ENCODE measurements around the gene MAP4.

DNA sequence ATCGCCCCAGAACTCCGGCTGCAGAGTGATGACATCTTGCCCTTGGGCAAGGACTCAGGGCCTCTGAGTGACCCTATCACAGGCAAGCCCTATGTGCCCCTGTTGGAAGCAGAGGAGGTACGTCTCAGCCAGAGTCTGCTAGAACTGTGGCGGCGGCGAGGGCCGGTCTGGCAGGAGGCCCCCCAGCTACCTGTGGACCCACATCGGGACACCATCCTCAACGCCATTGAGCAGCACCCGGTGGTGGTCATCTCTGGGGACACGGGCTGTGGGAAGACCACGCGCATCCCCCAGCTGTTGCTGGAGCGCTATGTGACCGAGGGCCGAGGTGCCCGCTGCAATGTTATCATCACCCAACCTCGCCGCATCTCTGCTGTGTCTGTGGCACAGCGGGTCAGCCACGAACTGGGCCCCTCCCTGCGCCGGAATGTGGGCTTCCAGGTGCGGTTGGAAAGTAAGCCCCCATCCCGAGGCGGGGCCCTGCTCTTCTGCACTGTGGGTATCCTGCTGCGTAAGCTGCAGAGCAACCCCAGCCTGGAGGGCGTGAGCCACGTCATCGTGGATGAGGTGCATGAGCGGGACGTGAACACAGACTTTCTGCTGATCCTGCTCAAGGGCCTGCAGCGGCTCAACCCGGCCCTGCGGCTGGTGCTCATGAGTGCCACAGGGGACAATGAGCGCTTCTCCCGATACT lies 169.9 kb downstream of the MAP4 start:
- TF ChIP-seq YY1 (IDR thresholded peaks at IDR 0.05; ENCODE audit: insufficient read depth, insufficient read length) (no peak), SUZ12 (IDR thresholded peaks at IDR 0.05; ENCODE audit: extremely low read depth, insufficient read depth, insufficient read length) (no peak), ZNF274 (IDR thresholded peaks at IDR 0.05; ENCODE audit: low read depth, low read length) (no peak)

Data from NT2/D1 (cell line).